ENCODE data around the gene FCHSD2. TPM values are rescaled to one million over a fixed set of nuclear protein-coding genes. Genes with fewer than 3 reads are reported as not detected.

The FCHSD2 gene
- total and polyA plus RNA-seq, 2 of the 13 experiments (the other 11 are each of a cell fraction or from before 2014, with no cell fraction given): 20.5 to 24.8 TPM

DNA sequence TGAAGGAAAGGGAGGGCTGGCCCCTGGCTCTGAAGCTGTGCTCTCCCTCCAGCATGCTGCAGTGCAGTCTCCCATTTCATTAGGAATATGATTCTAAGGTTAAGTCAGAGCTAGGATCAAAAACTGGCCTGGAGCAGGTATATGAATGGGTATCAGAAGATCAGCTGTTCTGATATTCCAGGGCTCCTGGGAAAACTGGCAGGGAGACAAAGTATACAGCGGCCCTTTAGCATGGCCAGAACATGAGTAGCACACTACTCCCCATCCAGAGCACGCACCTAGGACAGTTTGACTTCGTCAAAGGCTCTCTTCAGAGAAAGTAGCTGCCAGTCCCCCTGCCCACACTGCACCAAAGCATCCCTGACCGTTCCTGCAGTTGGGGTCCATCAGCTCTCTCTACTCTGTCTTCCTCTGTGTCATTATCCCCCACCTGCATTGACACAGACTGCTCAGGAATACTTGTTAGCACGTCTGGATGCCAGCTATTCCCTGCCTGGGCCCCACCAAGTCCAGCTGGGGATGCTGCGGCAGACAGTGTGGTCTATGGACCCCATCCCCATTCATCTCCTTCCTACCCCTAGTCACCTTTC lies 4.0 kb upstream of the FCHSD2 start:
- Histone ChIP-seq H3K9ac (ENCODE audit: insufficient read depth, low read depth, low read length) (no peak overlapping the region), H3K79me2 (ENCODE audit: insufficient read depth, low read length) (peaks cover 9% of the 10 kb centered on the region), H3K4me1 (ENCODE audit: insufficient read depth, low read length) (peaks cover 68% of the 10 kb centered on the region), H2AFZ (ENCODE audit: low read length) (no peak overlapping the region), H3K27me3 (ENCODE audit: control insufficient read depth in 1 of 2, insufficient read depth in 2 of 2, low read length in 2 of 2) (no peaks in the 10 kb centered on the region; a peak in 1 of 5 replicates), H3K27ac (ENCODE audit: extremely low read length, insufficient read depth, low read length) (no peak overlapping the region), H3K9me3 (ENCODE audit: low read length) (no peaks in the 10 kb centered on the region), H3K4me2 (ENCODE audit: low read depth, low read length) (no peak overlapping the region), H3K4me3 (replicated peaks in 1 of 3; ENCODE audit: insufficient read depth in 1 of 3, low read depth in 2 of 3, low read length in 3 of 3) (no peak overlapping the region), H4K20me1 (ENCODE audit: insufficient read depth, low read length) (no peaks in the 10 kb centered on the region), H3K36me3 (replicated peaks in 1 of 2; ENCODE audit: control insufficient read depth in 1 of 2, insufficient read depth in 2 of 2, low read length in 2 of 2) (no peaks in the 10 kb centered on the region)
- TF ChIP-seq ELF1 (CRISPR knock-in tag; IDR thresholded peaks at IDR 0.05): no peak
- TF ChIP-seq ZNF230 (CRISPR knock-in tag; IDR thresholded peaks at IDR 0.05): no peak
- TF ChIP-seq ZNF629 (CRISPR knock-in tag; conservative IDR thresholded peaks at IDR 0.05): 0 out of 2 replicates have a peak, but pooled peaks have one; percentile 2
- ChIA-PET POLR2A (interaction anchor here (1.3 to 6.5 kb wide), 3 partner anchors 11 to 30 kb away, joined by 7 to 45 read pairs (median 8); no protein-coding TSS in a partner anchor), CTCF (ENCODE audit: low intra/inter-chr PET ratio, low total read pairs) (no interaction called here)
- 88% methylated on average over 6 of the region's 6 CpGs for WGBS (ENCODE audit: low lambda C conversion rate)
- ATAC-seq (no peak), DNase-seq (ENCODE audit: low spot score) (no peak), FAIRE-seq (no peak)
- in situ Hi-C loops (cut with HindIII; ENCODE audit: extremely low pct_ligation_motif_present, low pct_unique_long_range_greater_than_20kb) (no loop called here), intact Hi-C loops (cut with micrococcal nuclease; ENCODE audit: unreplicated experiment) (no loop called here)
- BruUV-seq (replicated peaks): no TSS peak

- Histone ChIP-seq H3K4me3 (replicated peaks in 1 of 3; ENCODE audit: insufficient read depth in 1 of 3, low read depth in 2 of 3, low read length in 3 of 3) (peak overlapping the region; percentile 68 to 99 (median 91)), H3K4me2 (ENCODE audit: low read depth, low read length) (peak overlapping the region; percentile 98), H3K36me3 (replicated peaks in 1 of 2; ENCODE audit: control insufficient read depth in 1 of 2, insufficient read depth in 2 of 2, low read length in 2 of 2) (peaks cover 0 to 5% of the 10 kb centered on the region in 2 experiments; a peak in 1 of 5 replicates), H3K4me1 (ENCODE audit: insufficient read depth, low read length) (peaks cover 62% of the 10 kb centered on the region), H3K27ac (ENCODE audit: extremely low read length, insufficient read depth, low read length) (peak overlapping the region; percentile 95), H3K79me2 (ENCODE audit: insufficient read depth, low read length) (peaks cover 36% of the 10 kb centered on the region), H4K20me1 (ENCODE audit: insufficient read depth, low read length) (no peaks in the 10 kb centered on the region), H3K27me3 (ENCODE audit: control insufficient read depth in 1 of 2, insufficient read depth in 2 of 2, low read length in 2 of 2) (no peaks in the 10 kb centered on the region; a peak in 1 of 5 replicates), H2AFZ (ENCODE audit: low read length) (peak overlapping the region; percentile 48), H3K9ac (ENCODE audit: insufficient read depth, low read depth, low read length) (peak overlapping the region; percentile 87), H3K9me3 (ENCODE audit: low read length) (no peaks in the 10 kb centered on the region)
- FAIRE-seq (peak; percentile 69), ATAC-seq (peak; percentile 4), DNase-seq (ENCODE audit: low spot score) (peak; percentile 67)
- ChIA-PET CTCF (ENCODE audit: low intra/inter-chr PET ratio, low total read pairs) (interaction anchor here (2.1 kb wide), 1 partner anchor 34 kb away, joined by 12 read pairs; no protein-coding TSS in a partner anchor), POLR2A (interaction anchor here (0.7 to 5.2 kb wide), 13 partner anchors 9 to 361 kb away, joined by 3 to 152 read pairs (median 11); no protein-coding TSS in a partner anchor)
- under 1% methylated on average over 13 of the region's 13 CpGs for WGBS (ENCODE audit: low lambda C conversion rate)
- in situ Hi-C loops (cut with HindIII; ENCODE audit: extremely low pct_ligation_motif_present, low pct_unique_long_range_greater_than_20kb) (loop anchor here (5.0 kb wide), 1 partner anchor 34 kb away; no protein-coding TSS in a partner anchor), intact Hi-C loops (cut with micrococcal nuclease; ENCODE audit: unreplicated experiment) (loop anchor here (1.0 kb wide), 1 partner anchor 14 kb away; no protein-coding TSS in a partner anchor)
- no TSS peak for BruUV-seq (replicated peaks)
- TF ChIP-seq NR2F2 (IDR thresholded peaks at IDR 0.05; ENCODE audit: borderline replicate concordance, low read depth) (no peak), ZNF773 (CRISPR knock-in tag; IDR thresholded peaks at IDR 0.05; ENCODE audit: borderline replicate concordance) (no peak), NFKBIZ (CRISPR knock-in tag; IDR thresholded peaks at IDR 0.05) (no peak), ZMAT3 (CRISPR knock-in tag; conservative IDR thresholded peaks at IDR 0.05) (no peak), FOSL1 (CRISPR knock-in tag; IDR thresholded peaks at IDR 0.05; ENCODE audit: borderline replicate concordance) (no peak), ZNF878 (CRISPR knock-in tag; IDR thresholded peaks at IDR 0.05) (peak; percentile 33; the same call in 1 of the 2 replicates), GTF2F1 (IDR thresholded peaks at IDR 0.05; ENCODE audit: low read length) (no peak), NFIC (IDR thresholded peaks at IDR 0.05; ENCODE audit: low read length) (no peak), PATZ1 (CRISPR knock-in tag; IDR thresholded peaks at IDR 0.05) (0 out of 2 replicates have a peak, but pooled peaks have one; percentile 17), ZBTB7B (CRISPR knock-in tag; IDR thresholded peaks at IDR 0.05) (no peak), ZBTB42 (CRISPR knock-in tag; IDR thresholded peaks at IDR 0.05) (no peak)
These were observed 1.2 kb upstream of the FCHSD2 start for GRCh38 chr11:73143126-73143838.
